GM12891 (cell line): ENCODE measurements around the gene CLRN3.

Source experiments
- POLR2A ChIP-seq: IDR thresholded peaks from 2 replicates; pipeline ENCODE4 v1.6.1; 2011; ENCODE audit warnings: low read depth, low read length, control low read depth
- POLR2AphosphoS5 ChIP-seq: IDR thresholded peaks from 2 replicates; pipeline ENCODE4 v1.6.1; 2011; ENCODE audit warnings: low read depth, low read length, control low read depth
- TAF1 ChIP-seq: IDR thresholded peaks from 2 replicates; pipeline ENCODE4 v1.6.1; 2011; ENCODE audit warnings: low read depth, low read length, control low read depth

DNA sequence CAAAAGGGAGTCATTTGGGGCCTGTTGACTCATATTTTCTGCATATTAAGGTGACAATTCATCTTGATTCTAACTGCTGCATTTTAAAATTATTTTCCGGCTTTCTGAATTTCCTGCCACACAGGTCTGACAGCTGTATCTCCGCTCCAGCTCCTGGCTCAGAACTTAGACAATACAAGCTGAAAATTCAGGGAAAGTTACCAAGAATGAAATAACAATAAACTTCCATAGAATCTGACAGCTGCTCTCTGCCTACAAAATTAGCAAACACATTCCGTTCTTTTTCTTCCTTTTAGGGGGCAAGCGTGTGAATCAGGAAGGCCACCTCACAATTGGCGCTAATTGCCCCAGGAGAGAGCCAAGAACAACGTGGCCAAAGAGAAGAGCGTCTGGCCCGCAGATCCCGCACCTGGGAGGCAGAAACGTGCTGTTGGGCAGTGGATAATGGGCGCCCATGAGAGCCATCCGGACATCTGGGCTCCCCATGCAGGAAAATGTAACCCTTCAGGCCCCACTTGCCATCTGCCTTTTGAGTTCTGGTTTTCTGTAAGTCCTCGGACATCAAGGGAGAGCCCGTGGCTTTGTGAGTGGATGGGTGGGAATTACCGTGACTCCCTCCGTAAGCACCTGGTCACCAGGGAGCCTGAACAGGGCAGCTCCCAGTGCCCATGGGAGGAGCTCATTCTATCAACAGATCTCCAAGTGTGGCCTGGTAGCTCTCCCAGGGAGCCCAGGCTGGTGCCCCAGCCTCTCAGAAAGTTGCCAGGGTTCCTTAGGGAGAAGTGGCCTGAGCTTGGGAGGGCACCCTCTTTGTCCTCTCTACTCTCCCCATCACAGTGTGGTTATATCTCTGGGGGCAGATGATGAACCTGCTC, 5.0 kb downstream of the CLRN3 start:
- TF ChIP-seq POLR2A (no peak), POLR2AphosphoS5 (no peak), TAF1 (no peak)
